SK-N-SH (cell line): Measurements from ENCODE around the gene HMX3.

Experiments
- EZH2phosphoT487 ChIP-seq: fragments of 200-600 bp; sonication (generic); IDR thresholded peaks from 2 replicates; pipeline ENCODE4 v1.6.1; 2017; ENCODE audit warnings: low read depth, mixed run types, mild to moderate bottlenecking, antibody characterized with exemption, moderate library complexity, borderline replicate concordance
- FOSL2 ChIP-seq: IDR thresholded peaks from 2 replicates; pipeline ENCODE4 v1.4.0; 2012; ENCODE audit warnings: low read depth, mild to moderate bottlenecking, moderate library complexity, borderline replicate concordance
- GABPA ChIP-seq: IDR thresholded peaks from 2 replicates; pipeline ENCODE4 v1.4.0; 2012; ENCODE audit warnings: low read depth, mild to moderate bottlenecking
- POLR2AphosphoS5 ChIP-seq: IDR thresholded peaks from 2 replicates; pipeline ENCODE4 v1.6.1; 2012; ENCODE audit warnings: low read depth, low read length
- RAD21 ChIP-seq: IDR thresholded peaks from 2 replicates; pipeline ENCODE4 v1.6.1; 2012; ENCODE audit warnings: mild to moderate bottlenecking, low read length
- REST ChIP-seq: IDR thresholded peaks from 2 replicates; pipeline ENCODE4 v1.6.1; 2012; ENCODE audit warnings: mild to moderate bottlenecking, low read depth, low read length, moderate library complexity
- RFX5 ChIP-seq: IDR thresholded peaks from 2 replicates; pipeline ENCODE4 v1.6.1; 2012; ENCODE audit warnings: mild to moderate bottlenecking, improper control_type of control experiment, low read length
- TEAD4 ChIP-seq: IDR thresholded peaks from 2 replicates; pipeline ENCODE4 v1.4.0; 2012; ENCODE audit warnings: mild to moderate bottlenecking, borderline replicate concordance; ENCODE audit not compliant: insufficient read depth
- TF ChIP-seq, protein P1 (sequence below): IDR thresholded peaks from 2 replicates; pipeline ENCODE4; 2012
- TF ChIP-seq, protein P2 (sequence below): fragments of 200-600 bp; sonication (generic); IDR thresholded peaks from 2 replicates; pipeline ENCODE4 v1.6.1; 2017; ENCODE audit warnings: antibody characterized with exemption, mild to moderate bottlenecking, moderate library complexity

- TF ChIP-seq EZH2phosphoT487, result no peak
- no peak for TF ChIP-seq REST
- TF ChIP-seq GABPA, result no peak
- TF ChIP-seq, protein P1, sequence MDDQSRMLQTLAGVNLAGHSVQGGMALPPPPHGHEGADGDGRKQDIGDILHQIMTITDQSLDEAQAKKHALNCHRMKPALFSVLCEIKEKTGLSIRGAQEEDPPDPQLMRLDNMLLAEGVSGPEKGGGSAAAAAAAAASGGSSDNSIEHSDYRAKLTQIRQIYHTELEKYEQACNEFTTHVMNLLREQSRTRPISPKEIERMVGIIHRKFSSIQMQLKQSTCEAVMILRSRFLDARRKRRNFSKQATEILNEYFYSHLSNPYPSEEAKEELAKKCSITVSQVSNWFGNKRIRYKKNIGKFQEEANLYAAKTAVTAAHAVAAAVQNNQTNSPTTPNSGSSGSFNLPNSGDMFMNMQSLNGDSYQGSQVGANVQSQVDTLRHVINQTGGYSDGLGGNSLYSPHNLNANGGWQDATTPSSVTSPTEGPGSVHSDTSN, result no peak
- TF ChIP-seq RFX5, result no peak
- TF ChIP-seq, protein P2, sequence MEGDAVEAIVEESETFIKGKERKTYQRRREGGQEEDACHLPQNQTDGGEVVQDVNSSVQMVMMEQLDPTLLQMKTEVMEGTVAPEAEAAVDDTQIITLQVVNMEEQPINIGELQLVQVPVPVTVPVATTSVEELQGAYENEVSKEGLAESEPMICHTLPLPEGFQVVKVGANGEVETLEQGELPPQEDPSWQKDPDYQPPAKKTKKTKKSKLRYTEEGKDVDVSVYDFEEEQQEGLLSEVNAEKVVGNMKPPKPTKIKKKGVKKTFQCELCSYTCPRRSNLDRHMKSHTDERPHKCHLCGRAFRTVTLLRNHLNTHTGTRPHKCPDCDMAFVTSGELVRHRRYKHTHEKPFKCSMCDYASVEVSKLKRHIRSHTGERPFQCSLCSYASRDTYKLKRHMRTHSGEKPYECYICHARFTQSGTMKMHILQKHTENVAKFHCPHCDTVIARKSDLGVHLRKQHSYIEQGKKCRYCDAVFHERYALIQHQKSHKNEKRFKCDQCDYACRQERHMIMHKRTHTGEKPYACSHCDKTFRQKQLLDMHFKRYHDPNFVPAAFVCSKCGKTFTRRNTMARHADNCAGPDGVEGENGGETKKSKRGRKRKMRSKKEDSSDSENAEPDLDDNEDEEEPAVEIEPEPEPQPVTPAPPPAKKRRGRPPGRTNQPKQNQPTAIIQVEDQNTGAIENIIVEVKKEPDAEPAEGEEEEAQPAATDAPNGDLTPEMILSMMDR, result no peak
- TF ChIP-seq POLR2AphosphoS5, result no peak
- no peak for TF ChIP-seq RAD21
- no peak for TF ChIP-seq TEAD4
- TF ChIP-seq FOSL2, result no peak
These were observed 52.0 kb downstream of the HMX3 start for GRCh38 chr10:123187781-123188180.
